Activated CD4-positive, CD25-positive, alpha-beta regulatory T cell treated with anti-CD3 and anti-CD28 coated beads, Interleukin-2, amount 50 U/mL, for 16 hours (primary cell): ENCODE results near the gene SLC24A1.

ENCODE experiments used
- DNase-seq: peaks from one replicate; pipeline ENCODE4 v3.0.0-alpha.2; 2020; ENCODE audit warnings: low read depth, low spot score

Gene SLC24A1

DNA sequence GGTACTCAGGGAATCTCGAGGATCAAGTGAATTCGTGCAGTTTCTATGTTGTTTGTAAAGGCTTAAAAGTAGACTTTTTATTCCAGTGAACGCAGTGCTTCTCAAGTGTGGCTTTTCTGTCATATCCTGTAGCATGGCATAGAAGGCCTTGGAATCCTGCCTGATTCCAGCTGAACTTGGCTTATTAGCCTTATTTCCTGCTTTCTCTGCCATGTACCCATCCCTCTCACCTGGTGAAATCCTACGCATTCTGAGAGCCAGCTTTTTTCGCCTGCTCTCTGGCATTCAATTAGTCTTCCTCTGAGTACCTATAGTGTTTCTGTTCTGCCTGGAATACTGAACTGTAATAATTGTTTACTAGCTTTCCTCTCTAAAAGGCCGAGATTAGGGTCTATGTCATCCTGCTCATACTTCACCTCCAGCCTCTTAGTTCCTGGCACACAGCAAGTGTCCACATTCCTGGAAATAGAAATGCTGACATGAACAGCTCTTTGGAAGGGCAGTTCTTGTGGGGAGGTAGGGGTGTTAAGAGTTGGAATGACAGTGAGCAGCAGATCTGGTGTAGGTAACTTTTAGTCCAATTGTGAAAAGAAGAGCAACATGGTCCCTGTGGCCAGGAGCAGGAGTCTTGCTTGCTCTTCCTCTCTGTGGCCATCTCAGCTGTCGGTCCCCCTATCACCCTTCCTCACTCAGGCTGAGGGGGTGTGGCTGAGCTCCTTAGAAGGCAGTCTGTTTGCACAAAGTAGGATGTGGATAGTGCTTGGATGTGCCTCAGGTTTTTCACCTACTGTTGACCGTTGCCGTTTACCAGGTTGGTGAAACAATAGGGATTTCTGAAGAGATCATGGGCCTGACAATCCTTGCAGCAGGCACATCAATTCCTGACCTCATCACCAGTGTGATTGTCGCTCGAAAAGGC is 30.4 kb downstream of the SLC24A1 start:
- no peak for DNase-seq

GRCh38 chr15:65653341-65653740 is 31.6 kb downstream of the SLC24A1 start:
- DNase-seq: no peak

DNA sequence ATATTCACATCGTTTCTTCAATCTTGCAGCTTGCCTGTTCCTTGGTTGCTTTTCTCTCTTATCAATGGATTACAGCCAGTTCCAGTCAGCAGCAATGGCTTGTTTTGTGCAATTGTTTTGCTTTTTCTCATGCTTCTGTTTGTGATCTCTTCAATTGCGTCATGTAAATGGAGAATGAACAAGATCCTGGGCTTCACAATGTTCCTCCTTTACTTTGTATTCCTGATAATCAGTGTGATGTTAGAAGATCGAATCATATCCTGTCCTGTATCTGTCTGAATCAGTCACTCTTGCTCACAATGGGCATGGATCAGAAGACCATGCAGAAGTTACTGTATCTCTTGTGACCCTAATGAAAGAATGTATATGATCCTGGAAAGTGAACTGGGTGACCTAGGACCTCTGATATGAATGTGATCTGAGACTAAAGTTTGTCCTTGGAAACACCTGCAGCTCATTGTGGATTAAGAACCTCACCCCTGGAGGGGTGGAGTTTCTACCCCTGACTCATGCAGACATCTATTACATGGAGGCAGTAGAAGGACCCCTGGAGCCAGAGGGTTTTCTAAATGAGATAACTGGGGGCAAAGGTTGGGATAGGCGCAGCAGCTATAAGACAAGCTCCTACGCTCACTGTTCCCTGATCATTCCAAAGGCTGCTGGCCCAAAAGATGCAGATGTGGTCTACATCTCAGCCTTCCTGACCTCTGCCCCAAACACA is 32.2 kb downstream of the SLC24A1 start:
- DNase-seq: no peak

DNA sequence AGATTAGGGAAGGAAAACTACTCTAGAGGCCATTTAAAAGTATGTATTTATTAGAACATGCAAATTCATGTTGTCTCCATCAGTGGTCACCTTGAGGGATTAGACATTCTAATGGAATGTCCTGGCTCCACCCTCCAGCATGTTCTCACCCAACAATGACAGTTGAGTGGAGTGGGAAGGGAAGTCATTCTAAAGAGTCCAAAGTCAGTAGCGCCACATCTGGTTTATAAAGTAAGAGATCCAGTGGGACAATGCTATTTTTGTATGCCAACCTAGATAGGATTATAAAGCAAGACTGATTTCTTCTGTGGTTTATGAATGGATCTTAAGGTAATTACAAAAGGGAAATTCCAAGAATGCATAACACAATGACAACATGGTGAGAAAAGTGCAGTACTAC is 33.3 kb downstream of the SLC24A1 start:
- DNase-seq: no peak

DNA sequence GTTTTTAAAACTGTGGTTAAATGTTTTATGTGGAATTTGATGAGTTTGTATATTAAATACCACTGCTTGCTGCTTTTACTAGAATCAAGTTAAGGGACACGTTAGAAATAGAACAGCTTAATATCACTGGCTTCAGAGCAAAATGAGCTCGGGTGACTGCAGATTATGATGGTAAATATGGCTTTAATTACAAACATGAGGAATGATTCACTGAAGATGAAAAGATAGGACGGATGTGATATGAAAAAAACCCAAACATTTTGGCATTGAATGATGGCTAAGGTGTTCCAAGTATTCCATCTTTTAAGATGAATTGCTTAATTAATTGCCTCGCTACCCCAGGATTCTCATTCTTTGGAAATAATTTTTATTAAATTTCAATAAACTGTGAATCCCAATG is 33.7 kb downstream of the SLC24A1 start:
- no peak for DNase-seq

GRCh38 chr15:65659502-65660052 is 37.8 kb downstream of the SLC24A1 start:
- no peak for DNase-seq

- no peak for DNase-seq
These were observed 39.2 kb downstream of the SLC24A1 start for GRCh38 chr15:65660927-65661326.

DNA sequence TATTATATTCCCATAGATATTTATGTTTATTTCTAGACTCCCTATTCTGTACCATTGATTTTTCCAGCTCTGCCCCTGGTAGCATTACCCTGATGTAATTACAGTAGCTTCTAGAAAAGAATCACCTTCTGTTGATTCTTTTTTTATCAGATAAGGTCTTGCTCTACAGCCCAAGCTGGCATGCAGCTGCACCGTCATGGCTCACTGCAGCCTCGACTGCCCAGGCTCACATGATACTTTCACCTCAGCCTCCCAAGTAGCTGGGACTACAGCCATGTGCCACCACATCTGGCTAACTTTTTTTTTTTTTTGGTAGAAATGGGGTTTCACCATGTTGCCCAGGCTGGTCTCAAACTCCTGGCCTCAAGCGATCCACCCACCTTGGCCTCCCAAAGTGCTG is 41.8 kb downstream of the SLC24A1 start:
- no peak for DNase-seq

- DNase-seq: no peak
These were observed 44.5 kb downstream of the SLC24A1 start for GRCh38 chr15:65666257-65666656.

DNA sequence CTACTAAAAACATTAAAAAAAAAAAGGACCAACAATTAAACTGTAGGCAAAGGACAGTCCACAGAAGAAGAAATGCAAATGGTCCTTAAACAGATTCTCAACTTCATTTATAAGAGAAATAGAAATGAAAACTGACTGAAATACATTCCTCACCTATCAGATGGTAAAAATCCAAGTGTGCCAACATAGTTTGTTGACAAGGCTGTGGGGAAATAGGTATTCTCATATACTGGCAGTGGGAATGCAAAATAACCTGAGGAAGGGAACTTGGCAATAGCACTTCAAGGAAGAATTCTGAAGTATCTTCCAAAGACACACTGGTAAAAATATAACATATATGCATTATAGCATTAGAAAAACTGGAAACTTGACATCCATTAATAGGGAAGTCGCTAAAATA is 53.8 kb downstream of the SLC24A1 start:
- no peak for DNase-seq

DNA sequence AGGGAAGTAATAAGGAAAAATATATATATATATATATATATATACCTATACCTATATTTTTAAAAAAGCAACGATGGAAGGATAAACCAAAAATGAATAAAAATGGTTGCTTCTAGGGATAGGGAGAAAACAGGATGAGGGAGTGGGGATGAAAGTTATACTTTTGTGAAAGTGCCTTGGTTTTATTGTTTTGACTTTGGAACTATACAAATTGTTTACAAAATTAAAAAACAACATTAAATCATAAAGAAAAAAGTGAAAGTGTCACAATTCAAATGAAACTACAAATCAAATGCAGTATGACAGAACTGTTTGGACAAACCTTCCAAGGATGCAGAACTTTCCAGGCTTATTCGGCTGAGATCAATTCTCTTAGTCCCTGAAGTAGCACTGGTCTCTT is 54.4 kb downstream of the SLC24A1 start:
- no peak for DNase-seq

GRCh38 chr15:65680544-65680943 is 58.8 kb downstream of the SLC24A1 start:
- no peak for DNase-seq

GRCh38 chr15:65682404-65682911 is 60.7 kb downstream of the SLC24A1 start:
- no peak for DNase-seq

DNA sequence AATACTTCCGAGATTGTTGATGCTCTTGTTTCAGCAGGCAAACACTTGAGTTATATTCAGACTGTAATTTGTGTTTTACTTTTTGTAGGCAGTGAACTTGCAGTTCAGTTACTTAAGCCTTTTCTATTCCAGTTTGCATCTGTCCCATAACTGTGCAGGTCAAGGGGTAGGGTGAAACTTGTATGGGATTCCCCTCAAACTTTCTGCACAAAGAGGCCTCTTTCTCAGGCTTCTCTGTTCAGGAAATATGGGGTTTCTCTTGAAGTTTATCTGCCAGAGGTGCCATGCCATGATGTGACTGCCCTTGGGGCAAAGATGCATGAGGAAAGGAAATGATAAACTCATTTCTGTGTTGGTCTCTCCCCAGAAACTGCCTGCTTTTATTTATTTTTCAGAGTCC is 66.7 kb downstream of the SLC24A1 start:
- DNase-seq: no peak

GRCh38 chr15:65690173-65690572 is 68.4 kb downstream of the SLC24A1 start:
- DNase-seq: no peak

- no peak for DNase-seq
These were observed 69.0 kb downstream of the SLC24A1 start for GRCh38 chr15:65690778-65691177.

- no peak for DNase-seq
These were observed 73.3 kb downstream of the SLC24A1 start for GRCh38 chr15:65695081-65695480.
